AG09319 (cell line): ENCODE results near the gene VPS18.

Experiments
- DNase-seq: peaks from one replicate; pipeline ENCODE4 v3.0.0-alpha.2; 2010; ENCODE audit warnings: low read depth; ENCODE audit errors: extremely low read depth
- TF ChIP-seq, protein P1 (sequence below): IDR thresholded peaks from 2 replicates; pipeline ENCODE4 v1.5.1; 2011; ENCODE audit warnings: low read depth, mild to moderate bottlenecking, inconsistent platforms, low read length, moderate library complexity

The VPS18 gene

GRCh38 chr15:40850576-40851112 lies 43.6 kb upstream of the VPS18 start:
- DNase-seq, result no peak
- TF ChIP-seq, protein P1, sequence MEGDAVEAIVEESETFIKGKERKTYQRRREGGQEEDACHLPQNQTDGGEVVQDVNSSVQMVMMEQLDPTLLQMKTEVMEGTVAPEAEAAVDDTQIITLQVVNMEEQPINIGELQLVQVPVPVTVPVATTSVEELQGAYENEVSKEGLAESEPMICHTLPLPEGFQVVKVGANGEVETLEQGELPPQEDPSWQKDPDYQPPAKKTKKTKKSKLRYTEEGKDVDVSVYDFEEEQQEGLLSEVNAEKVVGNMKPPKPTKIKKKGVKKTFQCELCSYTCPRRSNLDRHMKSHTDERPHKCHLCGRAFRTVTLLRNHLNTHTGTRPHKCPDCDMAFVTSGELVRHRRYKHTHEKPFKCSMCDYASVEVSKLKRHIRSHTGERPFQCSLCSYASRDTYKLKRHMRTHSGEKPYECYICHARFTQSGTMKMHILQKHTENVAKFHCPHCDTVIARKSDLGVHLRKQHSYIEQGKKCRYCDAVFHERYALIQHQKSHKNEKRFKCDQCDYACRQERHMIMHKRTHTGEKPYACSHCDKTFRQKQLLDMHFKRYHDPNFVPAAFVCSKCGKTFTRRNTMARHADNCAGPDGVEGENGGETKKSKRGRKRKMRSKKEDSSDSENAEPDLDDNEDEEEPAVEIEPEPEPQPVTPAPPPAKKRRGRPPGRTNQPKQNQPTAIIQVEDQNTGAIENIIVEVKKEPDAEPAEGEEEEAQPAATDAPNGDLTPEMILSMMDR, result no peak

DNA sequence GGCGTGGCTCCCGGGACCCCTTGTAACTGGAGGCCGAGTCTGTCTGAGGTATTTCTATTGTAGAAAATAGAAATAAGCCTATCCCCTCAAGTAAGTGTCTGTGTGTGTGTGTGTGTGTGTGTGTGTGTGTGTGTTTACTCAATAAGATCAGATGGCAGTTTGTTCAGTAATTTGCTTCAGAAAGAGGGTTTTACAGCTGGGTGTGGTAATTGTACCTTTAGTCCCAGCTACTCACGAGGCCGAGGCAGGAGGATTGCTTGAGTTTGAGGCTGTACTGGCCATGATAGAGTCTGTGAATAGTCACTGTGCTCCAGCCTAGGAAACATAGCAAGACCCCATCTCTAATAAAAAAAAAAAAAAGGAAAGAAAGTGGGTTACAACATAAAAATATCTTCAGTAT lies 41.7 kb upstream of the VPS18 start:
- TF ChIP-seq, protein P1, result no peak
- DNase-seq, result no peak

DNA sequence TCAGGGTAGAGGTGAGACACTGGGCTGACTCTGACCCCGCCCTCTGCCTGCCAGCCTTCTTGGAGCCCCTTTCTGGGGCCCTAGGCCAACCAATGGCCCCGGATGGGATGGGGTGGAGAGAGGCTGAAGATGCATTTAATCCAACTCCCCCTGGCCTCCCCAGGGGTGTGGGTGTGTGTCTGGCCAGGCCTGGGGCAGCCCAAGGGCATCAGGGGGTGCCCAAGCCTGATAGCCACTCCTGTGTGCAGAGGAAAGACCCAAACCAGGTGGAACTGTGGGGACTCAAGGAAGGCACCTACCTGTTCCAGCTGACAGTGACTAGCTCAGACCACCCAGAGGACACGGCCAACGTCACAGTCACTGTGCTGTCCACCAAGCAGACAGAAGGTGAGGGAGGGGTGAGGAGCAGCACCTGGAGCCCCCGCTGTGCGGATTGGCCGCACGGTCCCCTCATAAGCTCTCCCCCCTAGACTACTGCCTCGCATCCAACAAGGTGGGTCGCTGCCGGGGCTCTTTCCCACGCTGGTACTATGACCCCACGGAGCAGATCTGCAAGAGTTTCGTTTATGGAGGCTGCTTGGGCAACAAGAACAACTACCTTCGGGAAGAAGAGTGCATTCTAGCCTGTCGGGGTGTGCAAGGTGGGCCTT lies 40.9 kb upstream of the VPS18 start:
- no peak for DNase-seq
- TF ChIP-seq, protein P1, result no peak

- DNase-seq, result no peak
- TF ChIP-seq, protein P1, result no peak
These were observed 40.1 kb upstream of the VPS18 start for GRCh38 chr15:40854161-40854560.

DNA sequence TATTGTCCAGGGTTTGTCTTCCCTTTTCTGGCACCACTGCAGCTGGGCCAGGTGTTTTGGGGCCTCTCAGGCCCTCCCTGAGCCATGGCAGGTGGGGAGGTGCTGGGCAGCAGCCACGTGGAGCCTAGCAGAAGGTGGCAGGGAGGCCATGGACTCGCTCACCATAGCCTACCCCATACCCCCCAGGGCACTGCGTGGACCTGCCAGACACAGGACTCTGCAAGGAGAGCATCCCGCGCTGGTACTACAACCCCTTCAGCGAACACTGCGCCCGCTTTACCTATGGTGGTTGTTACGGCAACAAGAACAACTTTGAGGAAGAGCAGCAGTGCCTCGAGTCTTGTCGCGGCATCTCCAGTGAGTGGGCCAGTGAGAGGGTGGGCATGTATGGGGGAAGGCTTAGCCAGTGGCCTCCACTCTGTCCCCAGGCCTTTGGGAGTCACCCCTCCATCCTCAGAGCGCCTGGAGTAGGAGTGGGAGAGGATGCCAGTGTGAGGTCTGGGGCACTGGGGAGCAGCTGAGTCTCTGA lies 38.5 kb upstream of the VPS18 start:
- no peak for DNase-seq
- TF ChIP-seq, protein P1, result no peak

DNA sequence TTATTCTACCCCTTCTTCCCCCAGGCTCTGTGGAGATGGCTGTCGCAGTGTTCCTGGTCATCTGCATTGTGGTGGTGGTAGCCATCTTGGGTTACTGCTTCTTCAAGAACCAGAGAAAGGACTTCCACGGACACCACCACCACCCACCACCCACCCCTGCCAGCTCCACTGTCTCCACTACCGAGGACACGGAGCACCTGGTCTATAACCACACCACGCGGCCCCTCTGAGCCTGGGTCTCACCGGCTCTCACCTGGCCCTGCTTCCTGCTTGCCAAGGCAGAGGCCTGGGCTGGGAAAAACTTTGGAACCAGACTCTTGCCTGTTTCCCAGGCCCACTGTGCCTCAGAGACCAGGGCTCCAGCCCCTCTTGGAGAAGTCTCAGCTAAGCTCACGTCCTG lies 37.5 kb upstream of the VPS18 start:
- TF ChIP-seq, protein P1, result no peak
- no peak for DNase-seq

GRCh38 chr15:40857601-40858341 lies 36.5 kb upstream of the VPS18 start:
- TF ChIP-seq, protein P1, result peak; percentile 100
- no peak for DNase-seq
